HG02759 (cell line): ENCODE measurements around the gene PIK3R6.

Source experiments
- ATAC-seq: cut with Tn5 transposase; IDR thresholded peaks from one replicate; pipeline ENCODE4 v1.9.1; 2021; ENCODE audit warnings: mild to moderate bottlenecking, moderate library complexity; ENCODE audit not compliant: unreplicated experiment

Gene PIK3R6

DNA sequence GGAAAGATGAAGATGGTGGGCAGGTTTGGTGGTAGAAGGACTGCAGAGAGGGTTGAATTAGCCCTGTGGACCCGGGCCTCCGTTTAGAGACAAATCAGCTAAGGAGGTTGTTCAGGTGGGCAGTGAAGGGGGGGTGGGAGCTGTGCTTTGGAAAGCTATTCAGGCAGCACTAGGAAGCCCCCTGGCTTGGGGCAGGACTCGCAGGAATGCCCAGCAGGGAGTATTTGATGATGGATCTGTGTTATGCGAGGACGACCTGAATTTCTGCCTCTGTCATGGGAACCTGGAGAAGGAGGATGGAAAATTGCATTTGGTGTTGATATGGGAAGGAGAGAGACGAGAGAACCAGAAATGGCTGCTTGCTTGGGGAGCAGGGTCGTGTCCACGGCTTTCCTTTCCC is 112.6 kb downstream of the PIK3R6 start:
- ATAC-seq = no peak

DNA sequence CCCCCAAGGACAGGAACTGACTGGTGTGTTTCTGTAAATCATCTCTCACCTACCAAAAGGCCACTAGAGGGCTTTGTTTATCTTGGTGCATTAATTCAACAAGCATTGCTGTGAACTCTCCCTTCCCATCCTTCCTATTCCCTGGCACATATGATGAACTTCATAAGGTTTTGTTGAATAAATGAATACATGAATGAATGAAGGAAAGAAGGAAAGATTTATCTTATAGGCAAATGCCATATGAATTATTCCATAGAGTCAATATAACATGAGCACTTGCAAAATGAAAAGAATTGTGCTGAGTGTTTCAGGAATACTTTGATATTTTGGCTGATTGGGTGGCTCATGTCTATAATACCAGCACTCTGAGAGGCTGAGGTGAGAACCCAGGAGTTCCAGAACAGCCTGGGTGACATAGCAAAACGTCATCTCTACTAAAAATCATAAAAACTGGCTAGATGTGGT is 113.5 kb downstream of the PIK3R6 start:
- no peak for ATAC-seq

DNA sequence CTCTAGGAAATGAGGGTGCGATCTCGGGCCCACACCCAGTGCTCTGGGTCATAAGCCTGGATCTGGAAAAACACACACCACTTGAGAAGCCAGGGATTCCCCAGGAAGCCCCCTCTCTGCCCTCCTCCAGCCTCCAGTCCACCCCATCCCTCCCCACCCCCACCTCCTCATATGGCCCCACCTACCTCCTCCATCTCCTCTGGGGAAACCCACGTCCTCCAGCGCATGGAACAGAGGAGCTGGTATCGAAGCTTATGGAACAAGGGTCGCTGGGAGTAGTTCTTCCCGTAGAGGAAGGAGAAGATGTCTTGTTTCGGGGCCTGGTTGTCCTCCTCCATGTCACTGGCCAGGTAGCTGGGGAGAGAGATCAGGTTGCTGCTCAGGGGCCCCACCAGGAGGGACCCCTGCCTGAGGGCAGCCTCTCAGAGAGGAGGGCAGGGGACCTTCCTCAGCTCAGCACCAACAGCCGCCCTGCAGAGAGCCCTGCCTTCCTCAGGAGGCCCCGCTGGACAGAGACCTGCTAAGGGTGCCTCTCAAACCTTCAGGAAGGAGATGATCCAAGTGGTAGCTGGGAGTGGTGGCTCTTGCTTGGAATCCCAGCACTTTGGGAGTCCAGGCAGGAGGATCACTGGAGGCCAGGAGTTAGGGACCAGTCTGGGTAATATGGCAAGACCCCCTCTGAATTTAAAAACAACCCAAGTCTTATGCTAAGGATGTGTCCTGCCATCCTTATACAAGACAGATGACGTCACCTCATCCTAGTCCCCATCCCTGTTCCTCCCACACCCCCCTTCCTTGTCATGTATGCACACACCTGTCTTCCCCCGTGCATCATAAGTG is 114.1 kb downstream of the PIK3R6 start:
- ATAC-seq = no peak
